Muscle of leg (tissue), 11 donors: Measurements from ENCODE around the gene C8G. TPM values are rescaled to one million over a fixed set of nuclear protein-coding genes. Genes with fewer than 3 reads are reported as not detected.

Experiments
- DNase-seq: peaks from one replicate; pipeline ENCODE4 v3.0.0; 2013
- H3K27ac ChIP-seq: one replicate; pipeline ENCODE4 v1.5.1; 2013; ENCODE audit warnings: mild to moderate bottlenecking, low read length, control low read depth
- H3K27me3 ChIP-seq: one replicate; pipeline ENCODE4 v1.6.1; 2013; ENCODE audit warnings: low read length; ENCODE audit not compliant: control insufficient read depth, insufficient read depth
- H3K36me3 ChIP-seq: one replicate; pipeline ENCODE4 v1.6.1; 2013; ENCODE audit warnings: low read length; ENCODE audit not compliant: control insufficient read depth, insufficient read depth
- H3K4me1 ChIP-seq: one replicate; pipeline ENCODE4 v1.6.1; 2013; ENCODE audit warnings: low read length; ENCODE audit not compliant: control insufficient read depth, insufficient read depth
- H3K4me3 ChIP-seq: one replicate; pipeline ENCODE4 v1.5.1; 2013; ENCODE audit warnings: low read length, control low read depth
- H3K9me3 ChIP-seq: replicated peaks from 2 replicates; pipeline ENCODE4 v1.6.1; 2013; ENCODE audit warnings: low read depth, low read length; ENCODE audit not compliant: control insufficient read depth
- WGBS: methylation state at CpG from one replicate; pipeline ENCODE4 v1.1.5; 2013; ENCODE audit warnings: missing lambda C conversion rate; ENCODE audit not compliant: insufficient coverage; 5-methylcytosine and 5-hydroxymethylcytosine counted together
- polyA plus RNA-seq, 8 donors: library from polyadenylated mRNA; unstranded; fragments of 120-200 nt; gene quantifications; one replicate each; pipeline versions ENCODE4 v1.2.1 to v1.2.3, GENCODE V29; 2013; ENCODE audit warnings: inconsistent platforms in 1 of 8, low replicate concordance in 1 of 8; ENCODE audit not compliant: insufficient read length in 8 of 8, insufficient read depth in 1 of 8
- total RNA-seq: library from RNA; stranded (reverse); fragments of 120-200 nt; gene quantifications from one replicate; pipeline ENCODE4 v1.2.4, GENCODE V29; 2013

Gene C8G
- total and polyA plus RNA-seq, 9 donors: 0.17 to 2.3 (median 0.72) TPM; not detected in 1

- 40% methylated on average over 11 of the region's 18 CpGs for WGBS
- H3K27ac ChIP-seq: peak overlapping the region; percentile 62
- H3K36me3 ChIP-seq: peaks cover 11% of the 10 kb centered on the region
- peak overlapping the region; percentile 78 for H3K4me3 ChIP-seq
- no peaks in the 10 kb centered on the region for H3K9me3 ChIP-seq
- peaks cover 55% of the 10 kb centered on the region for H3K27me3 ChIP-seq
- DNase-seq: no peak
- peaks cover 34% of the 10 kb centered on the region for H3K4me1 ChIP-seq
These were observed 47.9 kb downstream of the C8G start for GRCh38 chr9:136992819-136993369.

- peaks cover 11% of the 10 kb centered on the region for H3K36me3 ChIP-seq
- 48% methylated on average over 53 of the region's 54 CpGs for WGBS
- H3K27ac ChIP-seq: no peak overlapping the region
- H3K27me3 ChIP-seq: peaks cover 53% of the 10 kb centered on the region
- no peaks in the 10 kb centered on the region for H3K9me3 ChIP-seq
- H3K4me3 ChIP-seq: no peak overlapping the region
- DNase-seq: no peak
- H3K4me1 ChIP-seq: peaks cover 34% of the 10 kb centered on the region
These were observed 49.3 kb downstream of the C8G start for GRCh38 chr9:136994180-136994887.

GRCh38 chr9:136994888-136995230 is 49.8 kb downstream of the C8G start:
- peaks cover 34% of the 10 kb centered on the region for H3K4me1 ChIP-seq
- peaks cover 53% of the 10 kb centered on the region for H3K27me3 ChIP-seq
- no peak overlapping the region for H3K27ac ChIP-seq
- H3K36me3 ChIP-seq: peaks cover 11% of the 10 kb centered on the region
- 9% methylated on average over 34 of the region's 40 CpGs for WGBS
- DNase-seq: no peak
- H3K4me3 ChIP-seq: no peak overlapping the region
- no peaks in the 10 kb centered on the region for H3K9me3 ChIP-seq

GRCh38 chr9:136995362-136995761 is 50.3 kb downstream of the C8G start:
- peaks cover 34% of the 10 kb centered on the region for H3K4me1 ChIP-seq

GRCh38 chr9:136995772-136996311 is 50.8 kb downstream of the C8G start:
- Histone ChIP-seq H3K4me1 (peaks cover 34% of the 10 kb centered on the region), H3K4me3 (no peak overlapping the region), H3K9me3 (no peaks in the 10 kb centered on the region), H3K36me3 (peaks cover 11% of the 10 kb centered on the region), H3K27me3 (peaks cover 49% of the 10 kb centered on the region), H3K27ac (no peak overlapping the region)
- WGBS: 31% methylated on average over 10 of the region's 12 CpGs
- peak; percentile 45 for DNase-seq

More at GRCh38 chr9:136995362-136995761, 50.3 kb downstream of the C8G start:
- H3K4me3 ChIP-seq: no peak overlapping the region
- 17% methylated on average over 21 of the region's 30 CpGs for WGBS
- H3K36me3 ChIP-seq: peaks cover 11% of the 10 kb centered on the region
- no peak overlapping the region for H3K27ac ChIP-seq
- no peak for DNase-seq
- H3K9me3 ChIP-seq: no peaks in the 10 kb centered on the region
- H3K27me3 ChIP-seq: peaks cover 52% of the 10 kb centered on the region

Other genes starting within 250 kb of the C8G start
Only the 30 nearest of the 32 such genes appear.
- 20.3 TPM for gene DIPK1B, start 232.7 kb upstream of the C8G start, total RNA-seq
- gene DIPK1B, start 232.7 kb upstream of the C8G start, polyA plus RNA-seq: 10 to 100 TPM; 14.1 to 25.3 (median 21.3) TPM
- gene LCN10, start 202.3 kb upstream of the C8G start, total RNA-seq: 12.3 TPM
- 10 to 100 TPM in 4 of 8 donors, 1 to 10 TPM in 4; 2.5 to 15.5 (median 9.8) TPM for gene LCN10, start 202.3 kb upstream of the C8G start, polyA plus RNA-seq
- not detected for gene LCN6, start 196.7 kb upstream of the C8G start, total RNA-seq
- under 1 TPM in 2 of 8 donors, not detected in 6; 0.30 to 0.31 TPM for gene LCN6, start 196.7 kb upstream of the C8G start, polyA plus RNA-seq
- 6.9 TPM for gene LCN8, start 187.0 kb upstream of the C8G start, total RNA-seq
- 10 to 100 TPM in 1 of 8 donors, 1 to 10 TPM in 7; 1.6 to 12.8 (median 3.9) TPM for gene LCN8, start 187.0 kb upstream of the C8G start, polyA plus RNA-seq
- not detected for gene LCN15, start 180.7 kb upstream of the C8G start, total RNA-seq
- 1 to 10 TPM in 1 of 8 donors, under 1 TPM in 7; 0.16 to 4.0 (median 0.68) TPM for gene LCN15, start 180.7 kb upstream of the C8G start, polyA plus RNA-seq
- gene TMEM141, start 153.9 kb upstream of the C8G start, total RNA-seq: 43.8 TPM
- gene TMEM141, start 153.9 kb upstream of the C8G start, polyA plus RNA-seq: 10 to 100 TPM; 34.2 to 53.2 (median 44.6) TPM
- gene CCDC183, start 148.9 kb upstream of the C8G start, total RNA-seq: 0.84 TPM
- 1 to 10 TPM; 1.2 to 4.6 (median 2.2) TPM for gene CCDC183, start 148.9 kb upstream of the C8G start, polyA plus RNA-seq
- gene RABL6, start 137.3 kb upstream of the C8G start, total RNA-seq: 37.6 TPM
- 10 to 100 TPM; 53.6 to 66.0 (median 61.1) TPM for gene RABL6, start 137.3 kb upstream of the C8G start, polyA plus RNA-seq
- gene AJM1, start 102.8 kb upstream of the C8G start, total RNA-seq: 1.2 TPM
- gene AJM1, start 102.8 kb upstream of the C8G start, polyA plus RNA-seq: 1 to 10 TPM; 1.5 to 3.7 (median 2.5) TPM
- gene PHPT1, start 95.8 kb upstream of the C8G start, total RNA-seq: 145 TPM
- 100 to 1,000 TPM; 103 to 137 (median 114) TPM for gene PHPT1, start 95.8 kb upstream of the C8G start, polyA plus RNA-seq
- 4.7 TPM for gene MAMDC4, start 92.9 kb upstream of the C8G start, total RNA-seq
- 10 to 100 TPM in 2 of 8 donors, 1 to 10 TPM in 6; 2.7 to 33.5 (median 5.7) TPM for gene MAMDC4, start 92.9 kb upstream of the C8G start, polyA plus RNA-seq
- 418 TPM for gene EDF1, start 78.9 kb upstream of the C8G start, total RNA-seq
- gene EDF1, start 78.9 kb upstream of the C8G start, polyA plus RNA-seq: 100 to 1,000 TPM; 343 to 402 (median 381) TPM
- gene TRAF2, start 58.7 kb upstream of the C8G start, total RNA-seq: 5.4 TPM
- 10 to 100 TPM in 5 of 8 donors, 1 to 10 TPM in 3; 9.1 to 11.9 (median 10.3) TPM for gene TRAF2, start 58.7 kb upstream of the C8G start, polyA plus RNA-seq
- gene FBXW5, start 505 bp upstream of the C8G start, total RNA-seq: 49.7 TPM
- gene FBXW5, start 505 bp upstream of the C8G start, polyA plus RNA-seq: 10 to 100 TPM; 39.9 to 54.8 (median 45.1) TPM
- 0.44 TPM for gene LCN12, start 7.0 kb downstream of the C8G start, total RNA-seq
- 1 to 10 TPM in 3 of 8 donors, under 1 TPM in 4, not detected in 1; 0.10 to 5.3 (median 0.75) TPM for gene LCN12, start 7.0 kb downstream of the C8G start, polyA plus RNA-seq
- gene PTGDS, start 32.3 kb downstream of the C8G start, total RNA-seq: 8.4 TPM
- gene PTGDS, start 32.3 kb downstream of the C8G start, polyA plus RNA-seq: 10 to 100 TPM in 3 of 8 donors, 1 to 10 TPM in 5; 2.8 to 15.9 (median 7.0) TPM
- 0.53 TPM for gene LCNL1, start 37.8 kb downstream of the C8G start, total RNA-seq
- gene LCNL1, start 37.8 kb downstream of the C8G start, polyA plus RNA-seq: 1 to 10 TPM in 1 of 8 donors, under 1 TPM in 7; 0.12 to 1.3 (median 0.34) TPM
- gene PAXX, start 47.2 kb downstream of the C8G start, total RNA-seq: 19.1 TPM
- gene PAXX, start 47.2 kb downstream of the C8G start, polyA plus RNA-seq: 10 to 100 TPM; 21.2 to 31.7 (median 27.3) TPM
- gene CLIC3, start 51.3 kb downstream of the C8G start, total RNA-seq: 0.27 TPM
- gene CLIC3, start 51.3 kb downstream of the C8G start, polyA plus RNA-seq: 1 to 10 TPM in 2 of 8 donors, under 1 TPM in 6; 0.34 to 8.4 (median 0.64) TPM
- 8.3 TPM for gene ABCA2, start 83.0 kb downstream of the C8G start, total RNA-seq
- 10 to 100 TPM; 15.9 to 24.8 (median 19.0) TPM for gene ABCA2, start 83.0 kb downstream of the C8G start, polyA plus RNA-seq
- gene FUT7, start 86.8 kb downstream of the C8G start, total RNA-seq: not detected
- gene FUT7, start 86.8 kb downstream of the C8G start, polyA plus RNA-seq: under 1 TPM in 4 of 8 donors, not detected in 4; 0.05 to 0.16 (median 0.10) TPM
- gene NPDC1, start 100.9 kb downstream of the C8G start, total RNA-seq: 32.1 TPM
- 10 to 100 TPM; 38.4 to 63.4 (median 44.4) TPM for gene NPDC1, start 100.9 kb downstream of the C8G start, polyA plus RNA-seq
- 3.7 TPM for gene ENTPD2, start 108.8 kb downstream of the C8G start, total RNA-seq
- gene ENTPD2, start 108.8 kb downstream of the C8G start, polyA plus RNA-seq: 10 to 100 TPM in 7 of 8 donors, 1 to 10 TPM in 1; 9.6 to 20.6 (median 13.6) TPM
- gene SAPCD2, start 125.3 kb downstream of the C8G start, total RNA-seq: 4.2 TPM
- 1 to 10 TPM; 3.4 to 7.2 (median 5.6) TPM for gene SAPCD2, start 125.3 kb downstream of the C8G start, polyA plus RNA-seq
- gene UAP1L1, start 132.3 kb downstream of the C8G start, total RNA-seq: 3.1 TPM
- gene UAP1L1, start 132.3 kb downstream of the C8G start, polyA plus RNA-seq: 1 to 10 TPM; 1.8 to 3.8 (median 2.0) TPM
- 40.7 TPM for gene MAN1B1, start 141.7 kb downstream of the C8G start, total RNA-seq
- 10 to 100 TPM; 38.5 to 59.0 (median 45.8) TPM for gene MAN1B1, start 141.7 kb downstream of the C8G start, polyA plus RNA-seq
- 29.7 TPM for gene DPP7, start 169.5 kb downstream of the C8G start, total RNA-seq
- gene DPP7, start 169.5 kb downstream of the C8G start, polyA plus RNA-seq: 10 to 100 TPM; 23.9 to 43.9 (median 31.9) TPM
- gene GRIN1, start 193.9 kb downstream of the C8G start, total RNA-seq: not detected
- gene GRIN1, start 193.9 kb downstream of the C8G start, polyA plus RNA-seq: under 1 TPM in 4 of 8 donors, not detected in 4; 0.07 to 0.17 (median 0.11) TPM
- gene LRRC26, start 224.8 kb downstream of the C8G start, total RNA-seq: not detected
- under 1 TPM in 1 of 8 donors, not detected in 7; 0.14 TPM for gene LRRC26, start 224.8 kb downstream of the C8G start, polyA plus RNA-seq
- not detected for gene TMEM210, start 226.8 kb downstream of the C8G start, total RNA-seq
- gene TMEM210, start 226.8 kb downstream of the C8G start, polyA plus RNA-seq: not detected